ENCODE results near the gene HSF2BP.
"Not testable (repeated sequence)": the region's sequence is repeated elsewhere in the genome, so short reads cannot be mapped to it uniquely, and the experiment has no call there.

Gene HSF2BP

GRCh38 chr21:43581453-43581852 lies 77.8 kb downstream of the HSF2BP start:
- H3K4me3 ChIP-seq (ENCODE audit: low read depth, low read length), result no peak overlapping the region
- TF ChIP-seq CTCF (IDR thresholded peaks at IDR 0.05; ENCODE audit: low read depth, low read length), result no peak

- H3K4me3 ChIP-seq (ENCODE audit: low read depth, low read length), result no peak overlapping the region
- TF ChIP-seq CTCF (IDR thresholded peaks at IDR 0.05; ENCODE audit: low read depth, low read length), result no peak
Measured at GRCh38 chr21:43578677-43579303, 80.5 kb downstream of the HSF2BP start.

- no peak overlapping the region for H3K4me3 ChIP-seq (ENCODE audit: low read depth, low read length)
- no peak for TF ChIP-seq CTCF (IDR thresholded peaks at IDR 0.05; ENCODE audit: low read depth, low read length)
Measured at GRCh38 chr21:43575473-43575844, 83.8 kb downstream of the HSF2BP start.

GRCh38 chr21:43574741-43575472 lies 84.4 kb downstream of the HSF2BP start:
- no peak overlapping the region for H3K4me3 ChIP-seq (ENCODE audit: low read depth, low read length)
- TF ChIP-seq CTCF (IDR thresholded peaks at IDR 0.05; ENCODE audit: low read depth, low read length), result no peak

GRCh38 chr21:43573921-43574320 lies 85.4 kb downstream of the HSF2BP start:
- H3K4me3 ChIP-seq (ENCODE audit: low read depth, low read length), result no peak overlapping the region
- TF ChIP-seq CTCF (IDR thresholded peaks at IDR 0.05; ENCODE audit: low read depth, low read length), result no peak

GRCh38 chr21:43572446-43572845 lies 86.8 kb downstream of the HSF2BP start:
- H3K4me3 ChIP-seq (ENCODE audit: low read depth, low read length), result no peak overlapping the region
- no peak for TF ChIP-seq CTCF (IDR thresholded peaks at IDR 0.05; ENCODE audit: low read depth, low read length)

- H3K4me3 ChIP-seq (ENCODE audit: low read depth, low read length), result no peak overlapping the region
- no peak for TF ChIP-seq CTCF (IDR thresholded peaks at IDR 0.05; ENCODE audit: low read depth, low read length)
Measured at GRCh38 chr21:43571976-43572375, 87.3 kb downstream of the HSF2BP start.

- not testable (repeated sequence) for H3K4me3 ChIP-seq (ENCODE audit: low read depth, low read length)
Measured at GRCh38 chr21:43570195-43570594, 89.1 kb downstream of the HSF2BP start.

- H3K4me3 ChIP-seq (ENCODE audit: low read depth, low read length), result not testable (repeated sequence)
Measured at GRCh38 chr21:43562451-43562850, 96.8 kb downstream of the HSF2BP start.

- H3K4me3 ChIP-seq (ENCODE audit: low read depth, low read length), result not testable (repeated sequence)
Measured at GRCh38 chr21:43540561-43540960, 118.7 kb downstream of the HSF2BP start.

- not testable (repeated sequence) for H3K4me3 ChIP-seq (ENCODE audit: low read depth, low read length)
Measured at GRCh38 chr21:43522495-43523131, 136.7 kb downstream of the HSF2BP start.

All from WI38 (cell line).